C4-2B (cell line): Measurements from ENCODE around the gene CCNJL.

ENCODE experiments used
- H3K27ac ChIP-seq: fragments of 450-650 bp; 2 replicates; pipeline ENCODE4 v1.5.1; 2017
- ZFX ChIP-seq: fragments of 450-650 bp; IDR thresholded peaks from 2 replicates; pipeline ENCODE4 v1.6.1; 2017
- TF ChIP-seq, protein P1 (sequence below): fragments of 450-650 bp; conservative IDR thresholded peaks from 2 replicates; pipeline ENCODE4 v1.5.1; 2017; ENCODE audit warnings: mild to moderate bottlenecking

Gene CCNJL

DNA sequence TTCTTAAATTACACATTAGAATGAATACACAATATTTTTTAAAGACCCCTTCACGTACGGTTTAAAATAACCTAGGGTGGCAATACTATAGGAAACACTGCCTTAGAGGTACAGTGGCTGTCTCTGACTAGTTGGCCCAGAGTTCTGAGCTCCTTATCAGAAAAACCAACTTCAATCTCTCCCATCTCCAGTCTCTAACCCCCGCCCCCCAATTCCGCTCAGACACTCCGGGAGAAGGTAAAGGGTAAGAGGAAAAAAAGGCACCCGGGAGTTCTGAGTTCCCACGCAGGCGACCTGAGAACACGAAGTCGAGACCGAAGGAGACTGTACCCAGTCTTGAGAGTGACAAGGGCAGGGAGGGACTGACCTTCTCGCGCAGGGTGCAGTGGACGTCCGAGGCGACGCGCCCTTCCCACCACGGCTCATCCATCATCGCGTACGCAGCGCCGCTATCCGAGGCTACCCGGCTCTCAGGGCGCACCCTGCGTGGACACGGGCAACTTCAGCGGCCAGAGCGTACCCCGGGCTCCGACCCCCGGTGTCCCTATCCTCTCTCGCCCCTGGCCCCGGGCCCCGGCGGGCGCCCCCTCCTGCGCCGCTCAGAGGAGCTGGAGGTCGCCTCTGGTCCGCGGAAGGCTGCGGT is 752 bp downstream of the CCNJL start:
- TF ChIP-seq ZFX: no peak
- TF ChIP-seq, protein P1, sequence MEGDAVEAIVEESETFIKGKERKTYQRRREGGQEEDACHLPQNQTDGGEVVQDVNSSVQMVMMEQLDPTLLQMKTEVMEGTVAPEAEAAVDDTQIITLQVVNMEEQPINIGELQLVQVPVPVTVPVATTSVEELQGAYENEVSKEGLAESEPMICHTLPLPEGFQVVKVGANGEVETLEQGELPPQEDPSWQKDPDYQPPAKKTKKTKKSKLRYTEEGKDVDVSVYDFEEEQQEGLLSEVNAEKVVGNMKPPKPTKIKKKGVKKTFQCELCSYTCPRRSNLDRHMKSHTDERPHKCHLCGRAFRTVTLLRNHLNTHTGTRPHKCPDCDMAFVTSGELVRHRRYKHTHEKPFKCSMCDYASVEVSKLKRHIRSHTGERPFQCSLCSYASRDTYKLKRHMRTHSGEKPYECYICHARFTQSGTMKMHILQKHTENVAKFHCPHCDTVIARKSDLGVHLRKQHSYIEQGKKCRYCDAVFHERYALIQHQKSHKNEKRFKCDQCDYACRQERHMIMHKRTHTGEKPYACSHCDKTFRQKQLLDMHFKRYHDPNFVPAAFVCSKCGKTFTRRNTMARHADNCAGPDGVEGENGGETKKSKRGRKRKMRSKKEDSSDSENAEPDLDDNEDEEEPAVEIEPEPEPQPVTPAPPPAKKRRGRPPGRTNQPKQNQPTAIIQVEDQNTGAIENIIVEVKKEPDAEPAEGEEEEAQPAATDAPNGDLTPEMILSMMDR: no peak
- H3K27ac ChIP-seq: no peak overlapping the region; the same call in 1 of the 2 replicates

DNA sequence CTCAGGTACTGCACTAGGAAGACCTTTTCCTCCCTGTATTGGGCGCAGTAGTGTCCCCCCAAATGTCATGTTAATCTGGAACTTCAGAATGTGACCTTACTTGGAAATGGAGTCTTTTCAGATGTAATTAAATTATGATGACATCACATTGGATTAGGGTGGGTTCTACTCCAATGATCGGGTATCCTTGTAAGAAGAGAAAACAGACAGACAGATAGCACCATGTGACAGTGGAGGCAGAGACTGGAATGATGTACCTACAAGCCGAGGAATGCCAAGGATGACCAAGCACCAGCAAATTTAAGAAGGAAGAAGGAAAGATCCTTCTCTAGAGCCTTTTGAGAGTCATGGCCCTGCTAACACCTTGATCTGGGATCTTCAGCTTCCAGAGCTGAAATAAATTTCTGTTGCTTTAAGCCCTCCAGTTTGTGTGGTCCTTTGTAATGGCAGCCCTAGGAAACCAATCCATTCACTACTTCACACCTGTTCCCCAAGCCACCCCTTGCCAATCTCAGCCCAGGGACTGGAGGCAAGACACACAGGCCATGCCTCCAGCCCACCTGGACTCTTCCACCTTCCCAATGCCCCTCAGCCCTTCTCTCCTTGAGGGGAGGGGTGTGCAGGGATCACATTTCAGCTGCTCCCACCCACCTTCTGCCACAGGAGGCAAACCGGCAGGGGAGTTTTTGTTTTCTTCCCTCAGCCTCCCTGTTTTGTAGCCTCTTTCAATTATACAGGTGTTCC is 1.6 kb downstream of the CCNJL start:
- H3K27ac ChIP-seq: no peak overlapping the region
- TF ChIP-seq ZFX: no peak
- TF ChIP-seq, protein P1: no peak

DNA sequence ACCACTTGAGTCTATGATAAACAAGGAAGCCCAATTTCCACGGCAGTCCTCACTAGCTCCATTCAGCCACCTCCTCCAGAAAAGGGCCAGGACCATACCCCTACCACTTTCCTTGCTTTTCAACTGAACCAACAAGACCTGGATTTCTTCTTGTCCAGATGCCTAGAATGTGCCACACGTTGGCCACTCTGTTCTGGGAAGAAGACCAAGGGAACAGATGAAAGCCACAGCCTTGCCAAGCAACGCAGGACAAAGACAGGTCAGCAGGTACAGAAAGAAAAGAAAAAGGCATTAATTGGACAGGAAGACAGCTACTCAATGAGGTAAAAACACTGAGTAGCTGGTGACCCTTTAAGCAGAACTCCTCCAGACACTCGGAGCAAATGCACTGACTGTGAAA is 2.2 kb downstream of the CCNJL start:
- TF ChIP-seq ZFX: no peak
- TF ChIP-seq, protein P1: no peak
- no peak overlapping the region for H3K27ac ChIP-seq

DNA sequence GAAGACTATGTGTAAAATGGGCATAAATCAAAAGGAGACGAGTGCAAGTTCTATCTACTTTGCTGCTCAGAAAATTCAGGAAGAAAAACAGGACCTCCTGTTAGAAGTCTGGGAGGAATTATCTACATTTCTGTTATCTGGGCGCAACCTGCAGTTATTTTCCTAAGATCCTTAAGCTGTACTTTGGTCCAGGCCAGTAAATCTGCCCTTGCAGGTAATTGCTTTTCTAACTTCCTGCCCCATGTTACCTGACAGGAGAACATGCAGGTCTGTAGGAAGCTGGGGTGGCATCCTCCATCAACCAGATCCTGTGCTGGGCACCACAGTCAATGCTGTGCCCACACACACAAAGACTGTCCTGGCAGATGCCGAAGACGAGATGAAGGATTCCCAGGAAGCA is 5.7 kb downstream of the CCNJL start:
- H3K27ac ChIP-seq: no peak overlapping the region
- TF ChIP-seq, protein P1: no peak
- TF ChIP-seq ZFX: no peak

DNA sequence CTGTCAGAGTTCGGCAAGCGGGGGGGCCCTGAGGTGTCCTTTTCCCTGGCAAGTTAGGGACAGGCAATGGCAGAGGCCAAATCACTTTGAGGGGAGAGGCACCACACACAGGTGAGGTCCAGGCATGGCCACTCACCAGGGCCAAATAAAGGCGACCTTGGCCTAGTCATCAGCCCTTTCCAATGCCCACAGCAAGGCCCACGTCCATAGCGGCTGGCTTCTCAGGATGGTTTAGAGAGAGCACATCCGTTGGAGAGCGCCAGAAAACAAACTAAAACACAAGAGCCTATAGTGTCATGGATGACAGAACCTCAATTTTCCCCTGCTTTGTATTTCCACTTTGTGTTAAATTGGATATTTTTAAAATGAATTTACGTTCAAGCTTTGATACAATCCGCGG is 7.0 kb downstream of the CCNJL start:
- no peak overlapping the region for H3K27ac ChIP-seq
- TF ChIP-seq, protein P1: no peak
- TF ChIP-seq ZFX: no peak

DNA sequence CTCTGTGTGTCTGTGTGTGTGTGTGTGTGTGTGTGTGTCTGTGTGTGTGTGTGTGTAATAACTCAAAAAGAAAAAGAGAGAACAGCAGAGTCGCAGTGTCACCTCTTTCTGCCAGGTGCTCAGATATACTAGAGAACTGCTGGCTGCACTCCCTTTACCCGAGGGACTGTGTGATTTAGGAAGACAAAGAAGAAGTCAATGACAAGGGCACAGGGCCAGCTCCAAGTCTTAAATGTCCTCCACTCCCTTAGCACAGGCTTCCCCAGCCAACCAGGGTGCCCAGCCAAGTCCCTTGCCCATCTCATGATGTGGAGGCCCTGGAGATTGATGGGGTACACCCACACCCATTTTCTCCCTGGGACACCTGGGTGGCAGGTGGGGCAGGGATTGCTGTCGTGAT is 8.7 kb downstream of the CCNJL start:
- TF ChIP-seq ZFX: no peak
- TF ChIP-seq, protein P1: no peak
- H3K27ac ChIP-seq: no peak overlapping the region

DNA sequence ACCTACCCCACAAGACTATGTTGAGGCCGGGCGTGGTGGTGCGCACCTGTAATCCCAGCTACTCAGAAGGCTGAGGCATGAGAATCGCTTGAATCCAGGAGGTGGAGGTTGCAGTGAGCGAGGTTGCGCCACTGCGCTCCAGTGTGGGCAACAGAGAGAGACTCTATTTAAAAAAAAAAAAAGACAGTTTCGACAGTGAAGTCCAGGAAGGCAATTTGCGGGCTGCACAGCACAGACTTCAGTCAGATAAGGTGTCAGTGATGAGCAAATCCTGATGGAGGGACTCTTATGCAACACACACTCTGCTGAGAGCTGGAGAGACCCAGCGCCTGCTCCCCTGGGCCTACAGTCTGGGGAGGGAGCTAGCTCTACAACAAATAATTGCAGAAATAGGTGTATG is 14.2 kb downstream of the CCNJL start:
- TF ChIP-seq, protein P1: no peak
- TF ChIP-seq ZFX: no peak
- H3K27ac ChIP-seq: no peak overlapping the region
